Measurements from ENCODE around the gene SELENON. TPM values are rescaled to one million over a fixed set of nuclear protein-coding genes. Genes with fewer than 3 reads are reported as not detected.

SELENON gene
- total and polyA plus RNA-seq, 9 of the 15 experiments (the other 6 are each of a cell fraction or from before 2014, with no cell fraction given), result 0.43 to 26.7 (median 7.0) TPM

DNA sequence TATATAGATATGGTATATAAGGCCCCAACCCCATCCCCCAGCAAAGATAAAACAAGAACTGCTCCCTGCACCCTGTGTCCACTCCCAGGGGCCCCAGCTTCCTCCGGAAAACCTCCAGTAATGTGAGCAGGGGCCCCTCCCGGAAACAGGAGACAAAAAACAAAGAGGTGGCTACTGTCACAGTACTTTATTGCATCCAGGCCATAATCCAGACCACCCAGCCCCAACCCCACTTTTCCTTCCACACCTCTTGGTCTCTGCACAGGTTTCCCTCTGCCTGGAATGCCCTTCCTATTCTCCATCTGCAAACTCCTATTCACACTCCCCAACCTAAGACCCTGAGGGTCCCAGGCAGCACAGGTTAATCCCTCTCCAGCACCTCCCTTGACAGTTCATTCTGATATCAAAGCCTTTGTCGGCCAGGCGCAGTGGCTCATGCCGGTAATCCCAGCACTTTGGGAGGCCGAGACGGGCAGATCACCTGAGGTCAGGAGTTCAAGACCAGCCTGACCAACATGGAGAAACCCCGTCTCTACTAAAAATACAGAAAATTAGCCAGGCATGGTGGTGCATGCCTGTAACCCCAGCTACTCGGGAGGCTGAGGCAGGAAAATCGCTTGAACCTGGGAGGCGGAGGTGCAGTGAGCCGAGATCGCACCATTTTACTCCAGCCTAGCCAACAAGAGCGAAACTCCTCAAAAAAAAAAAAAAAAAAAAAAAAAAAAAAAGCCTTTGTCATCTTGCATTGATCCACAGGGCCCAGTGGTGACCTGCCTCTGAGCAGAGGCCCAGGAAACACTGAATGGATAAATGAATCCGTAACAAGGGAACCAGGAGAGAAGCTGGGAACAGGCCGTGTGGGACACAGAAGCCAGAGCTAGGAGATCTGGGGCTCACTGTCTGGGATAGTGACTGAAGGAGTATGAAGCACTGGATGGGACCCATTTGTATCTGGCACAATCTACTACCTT lies 61.6 kb downstream of the SELENON start (continued):
- TF ChIP-seq OTX1 (CRISPR knock-in tag; IDR thresholded peaks at IDR 0.05) (no peak), HIVEP1 (CRISPR knock-in tag; IDR thresholded peaks at IDR 0.05) (no peak), ZC3H8 (IDR thresholded peaks at IDR 0.05) (no peak), TAF7 (tag; IDR thresholded peaks at IDR 0.05) (0 out of 2 replicates have a peak, but pooled peaks have one; percentile 10), TGIF2 (CRISPR knock-in tag; IDR thresholded peaks at IDR 0.05) (no peak), IRF1 (CRISPR knock-in tag; IDR thresholded peaks at IDR 0.05; ENCODE audit: borderline replicate concordance) (no peak), ADNP (tag; IDR thresholded peaks at IDR 0.05) (peak; percentile 97), RCOR1 (IDR thresholded peaks at IDR 0.05; ENCODE audit: borderline replicate concordance in 1 of 2, low read depth in 2 of 2, low read length in 2 of 2) (peak in 1 of 2 experiments; percentile 53; a peak in 2 of 4 replicates), CREB1 (IDR thresholded peaks at IDR 0.05) (no peak), CREB1 (CRISPR knock-in tag; IDR thresholded peaks at IDR 0.05) (no peak), ZBTB2 (IDR thresholded peaks at IDR 0.05) (peak; percentile 89), EGR1 (conservative IDR thresholded peaks at IDR 0.05) (no peak), ARID1B (IDR thresholded peaks at IDR 0.05) (peak; percentile 91), ZFP36 (IDR thresholded peaks at IDR 0.05; ENCODE audit: low read depth, low read length, partially characterized antibody) (no peak), KLF6 (CRISPR knock-in tag; IDR thresholded peaks at IDR 0.05; ENCODE audit: borderline replicate concordance) (no peak)
- TF ChIP-seq, protein P1, sequence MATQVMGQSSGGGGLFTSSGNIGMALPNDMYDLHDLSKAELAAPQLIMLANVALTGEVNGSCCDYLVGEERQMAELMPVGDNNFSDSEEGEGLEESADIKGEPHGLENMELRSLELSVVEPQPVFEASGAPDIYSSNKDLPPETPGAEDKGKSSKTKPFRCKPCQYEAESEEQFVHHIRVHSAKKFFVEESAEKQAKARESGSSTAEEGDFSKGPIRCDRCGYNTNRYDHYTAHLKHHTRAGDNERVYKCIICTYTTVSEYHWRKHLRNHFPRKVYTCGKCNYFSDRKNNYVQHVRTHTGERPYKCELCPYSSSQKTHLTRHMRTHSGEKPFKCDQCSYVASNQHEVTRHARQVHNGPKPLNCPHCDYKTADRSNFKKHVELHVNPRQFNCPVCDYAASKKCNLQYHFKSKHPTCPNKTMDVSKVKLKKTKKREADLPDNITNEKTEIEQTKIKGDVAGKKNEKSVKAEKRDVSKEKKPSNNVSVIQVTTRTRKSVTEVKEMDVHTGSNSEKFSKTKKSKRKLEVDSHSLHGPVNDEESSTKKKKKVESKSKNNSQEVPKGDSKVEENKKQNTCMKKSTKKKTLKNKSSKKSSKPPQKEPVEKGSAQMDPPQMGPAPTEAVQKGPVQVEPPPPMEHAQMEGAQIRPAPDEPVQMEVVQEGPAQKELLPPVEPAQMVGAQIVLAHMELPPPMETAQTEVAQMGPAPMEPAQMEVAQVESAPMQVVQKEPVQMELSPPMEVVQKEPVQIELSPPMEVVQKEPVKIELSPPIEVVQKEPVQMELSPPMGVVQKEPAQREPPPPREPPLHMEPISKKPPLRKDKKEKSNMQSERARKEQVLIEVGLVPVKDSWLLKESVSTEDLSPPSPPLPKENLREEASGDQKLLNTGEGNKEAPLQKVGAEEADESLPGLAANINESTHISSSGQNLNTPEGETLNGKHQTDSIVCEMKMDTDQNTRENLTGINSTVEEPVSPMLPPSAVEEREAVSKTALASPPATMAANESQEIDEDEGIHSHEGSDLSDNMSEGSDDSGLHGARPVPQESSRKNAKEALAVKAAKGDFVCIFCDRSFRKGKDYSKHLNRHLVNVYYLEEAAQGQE (IDR thresholded peaks at IDR 0.05; ENCODE audit: borderline replicate concordance), result no peak
- TF ChIP-seq, protein P1 (CRISPR knock-in tag; IDR thresholded peaks at IDR 0.05; ENCODE audit: low read depth), result no peak
- TF ChIP-seq, protein P2, sequence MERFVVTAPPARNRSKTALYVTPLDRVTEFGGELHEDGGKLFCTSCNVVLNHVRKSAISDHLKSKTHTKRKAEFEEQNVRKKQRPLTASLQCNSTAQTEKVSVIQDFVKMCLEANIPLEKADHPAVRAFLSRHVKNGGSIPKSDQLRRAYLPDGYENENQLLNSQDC (CRISPR knock-in tag; IDR thresholded peaks at IDR 0.05), result no peak

Measured in K562 (cell line).